Left kidney (tissue), 2 donors: Measurements from ENCODE around the gene NARS2. TPM values are rescaled to one million over a fixed set of nuclear protein-coding genes. Genes with fewer than 3 reads are reported as not detected.

Experiments
- DNase-seq: peaks from one replicate; pipeline ENCODE4 v3.0.0-alpha.2; 2013
- polyA plus RNA-seq: library from polyadenylated mRNA; unstranded; fragments of 120-200 nt; gene quantifications from one replicate; pipeline ENCODE4 v1.2.1, GENCODE V29; 2013; ENCODE audit not compliant: insufficient read length

Gene NARS2
- polyA plus RNA-seq, 1 donor = 56.9 TPM

GRCh38 chr11:78416285-78417174 is 158.1 kb downstream of the NARS2 start:
- peak; percentile 83 for DNase-seq

GRCh38 chr11:78415338-78415737 is 159.3 kb downstream of the NARS2 start:
- DNase-seq = no peak

- DNase-seq = no peak
Observed at GRCh38 chr11:78414321-78415051, 160.2 kb downstream of the NARS2 start.

- no peak for DNase-seq
Observed at GRCh38 chr11:78408619-78409018, 166.0 kb downstream of the NARS2 start.

- DNase-seq = no peak
Observed at GRCh38 chr11:78406568-78407196, 168.0 kb downstream of the NARS2 start.

GRCh38 chr11:78405805-78406204 is 168.9 kb downstream of the NARS2 start:
- DNase-seq = no peak

GRCh38 chr11:78403781-78404180 is 170.9 kb downstream of the NARS2 start:
- DNase-seq = no peak

- no peak for DNase-seq
Observed at GRCh38 chr11:78402847-78403246, 171.8 kb downstream of the NARS2 start.

GRCh38 chr11:78400702-78401101 is 174.0 kb downstream of the NARS2 start:
- DNase-seq = no peak

- no peak for DNase-seq
Observed at GRCh38 chr11:78400116-78400515, 174.5 kb downstream of the NARS2 start.

GRCh38 chr11:78399136-78399535 is 175.5 kb downstream of the NARS2 start:
- DNase-seq = no peak

GRCh38 chr11:78398715-78399114 is 175.9 kb downstream of the NARS2 start:
- no peak for DNase-seq

GRCh38 chr11:78397398-78397797 is 177.3 kb downstream of the NARS2 start:
- DNase-seq = no peak

- no peak for DNase-seq
Observed at GRCh38 chr11:78395597-78395996, 179.1 kb downstream of the NARS2 start.

GRCh38 chr11:78392854-78393253 is 181.8 kb downstream of the NARS2 start:
- no peak for DNase-seq

GRCh38 chr11:78391424-78391823 is 183.2 kb downstream of the NARS2 start:
- no peak for DNase-seq

- no peak for DNase-seq
Observed at GRCh38 chr11:78390809-78391208, 183.9 kb downstream of the NARS2 start.

GRCh38 chr11:78386215-78386941 is 188.3 kb downstream of the NARS2 start:
- no peak for DNase-seq
